ENCODE measurements around the gene CGB5. TPM values are rescaled to one million over a fixed set of nuclear protein-coding genes. Genes with fewer than 3 reads are reported as not detected.
"Not testable (repeated sequence)": the region's sequence is repeated elsewhere in the genome, so short reads cannot be mapped to it uniquely, and the experiment has no call there.

The CGB5 gene
- total RNA-seq, 2 experiments from 2014 or later, result not detected

DNA sequence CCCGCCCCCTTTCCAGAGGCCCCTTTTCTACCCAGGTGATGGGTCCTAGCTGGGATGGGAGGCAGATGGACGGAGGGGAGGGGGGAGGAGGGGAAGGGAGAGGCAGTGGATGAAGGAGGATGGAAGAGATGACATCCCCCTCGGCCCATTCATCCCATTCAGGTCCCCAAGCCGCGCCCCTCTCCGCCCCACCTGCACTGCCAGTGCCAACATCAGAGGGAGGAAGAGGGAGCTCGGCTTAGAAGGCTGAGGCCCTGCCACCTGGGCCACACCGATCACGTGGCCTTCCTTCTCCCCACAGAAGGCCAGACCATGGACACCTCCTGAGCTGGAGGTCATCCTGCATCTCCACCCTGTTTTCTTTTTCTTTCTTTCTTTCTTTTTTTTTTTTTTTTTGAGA lies 15.0 kb upstream of the CGB5 start:
- H3K36me3 Mint-ChIP-seq (ENCODE audit: low read depth); H3K27me3 Mint-ChIP-seq; POLR2A ChIA-PET; DNase-seq; H3K4me1 Mint-ChIP-seq; H3K27ac Mint-ChIP-seq; H3K9me3 Mint-ChIP-seq; H3K4me3 Mint-ChIP-seq: not testable (repeated sequence)
- CTCF ChIA-PET, result interaction anchor here (0.6 kb wide), 1 partner anchor 30 kb away, joined by 3 read pairs; no protein-coding TSS in a partner anchor

DNA sequence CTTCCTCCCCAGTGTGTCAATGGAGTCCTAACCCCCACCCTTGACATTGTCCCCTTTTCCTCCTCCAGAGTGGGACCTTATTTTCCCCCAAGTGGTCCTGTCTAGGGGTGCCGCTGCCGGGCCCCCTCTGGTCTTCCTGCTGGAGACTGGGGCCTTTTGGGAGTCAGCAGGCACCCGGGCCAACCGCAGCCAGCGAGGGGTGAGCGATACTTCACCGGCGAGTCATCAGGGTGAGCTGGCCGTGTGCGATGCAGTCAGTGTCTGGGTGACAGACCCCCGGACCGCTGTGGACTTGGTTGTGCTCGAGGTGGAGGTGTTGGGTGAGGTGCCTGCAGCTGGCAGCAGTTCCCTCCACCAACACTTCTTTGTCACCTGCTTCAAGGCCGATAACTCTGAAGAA lies 13.9 kb upstream of the CGB5 start:
- POLR2A ChIA-PET; H3K9me3 Mint-ChIP-seq; H3K36me3 Mint-ChIP-seq (ENCODE audit: low read depth); H3K27ac Mint-ChIP-seq; H3K4me3 Mint-ChIP-seq; DNase-seq; H3K27me3 Mint-ChIP-seq; CTCF ChIA-PET; H3K4me1 Mint-ChIP-seq: not testable (repeated sequence)

- H3K27ac Mint-ChIP-seq; H3K9me3 Mint-ChIP-seq; H3K36me3 Mint-ChIP-seq (ENCODE audit: low read depth); POLR2A ChIA-PET; H3K4me3 Mint-ChIP-seq; H3K27me3 Mint-ChIP-seq; H3K4me1 Mint-ChIP-seq; CTCF ChIA-PET; DNase-seq: not testable (repeated sequence)
These were observed 13.3 kb upstream of the CGB5 start for GRCh38 chr19:49030323-49030722.

GRCh38 chr19:49031642-49032301 lies 11.9 kb upstream of the CGB5 start, which contains the start of gene CGB2:
Gene CGB2, plus strand, starts transcription at chr19:49031890. Its CDS starts 206 bp downstream, at chr19:49032096.
- Mint-ChIP-seq H3K27ac (peak within 1 kb of the TSS; percentile 58), H3K4me3 (peak within 1 kb of the TSS; percentile 45)
- H3K36me3 Mint-ChIP-seq (ENCODE audit: low read depth); H3K9me3 Mint-ChIP-seq; H3K27me3 Mint-ChIP-seq; POLR2A ChIA-PET; H3K4me1 Mint-ChIP-seq: not testable (repeated sequence)
- DNase-seq, result peak; percentile 79
- CTCF ChIA-PET, result interaction anchor here (0.6 to 1.4 kb wide), 5 partner anchors 13 to 774 kb away, joined by 3 to 5 read pairs (median 4); partner anchors contain the start of genes GYS1 and RUVBL2

DNA sequence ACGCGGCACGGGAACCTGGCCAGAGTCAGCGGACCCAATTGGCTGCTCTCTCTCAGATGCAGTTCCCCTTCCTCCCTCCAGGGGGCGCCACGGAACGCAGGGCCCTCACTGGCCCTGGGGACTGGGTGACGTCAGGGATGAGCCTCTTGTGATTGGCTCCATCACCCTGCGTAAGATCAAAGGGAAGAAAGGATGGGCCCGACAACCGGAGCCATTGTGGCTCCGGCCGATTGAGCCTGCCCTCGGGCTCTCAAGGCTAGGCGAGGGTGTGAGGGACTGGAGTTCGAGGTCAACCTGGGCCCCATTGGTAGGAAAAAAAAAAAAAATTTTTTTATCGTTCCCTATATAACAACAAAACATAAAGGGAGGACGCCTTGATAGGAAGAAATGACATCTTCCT lies 6.8 kb upstream of the CGB5 start, which contains the start of gene CGB1:
TSS of gene CGB1 (minus strand) at position 81 of the 400 bp plus-strand sequence. CDS start 184 bp downstream, outside the sequence.
- H3K27ac Mint-ChIP-seq; H3K4me3 Mint-ChIP-seq; H3K36me3 Mint-ChIP-seq (ENCODE audit: low read depth); POLR2A ChIA-PET; H3K4me1 Mint-ChIP-seq; CTCF ChIA-PET; H3K27me3 Mint-ChIP-seq; H3K9me3 Mint-ChIP-seq: not testable (repeated sequence)
- DNase-seq, result peak; percentile 65

DNA sequence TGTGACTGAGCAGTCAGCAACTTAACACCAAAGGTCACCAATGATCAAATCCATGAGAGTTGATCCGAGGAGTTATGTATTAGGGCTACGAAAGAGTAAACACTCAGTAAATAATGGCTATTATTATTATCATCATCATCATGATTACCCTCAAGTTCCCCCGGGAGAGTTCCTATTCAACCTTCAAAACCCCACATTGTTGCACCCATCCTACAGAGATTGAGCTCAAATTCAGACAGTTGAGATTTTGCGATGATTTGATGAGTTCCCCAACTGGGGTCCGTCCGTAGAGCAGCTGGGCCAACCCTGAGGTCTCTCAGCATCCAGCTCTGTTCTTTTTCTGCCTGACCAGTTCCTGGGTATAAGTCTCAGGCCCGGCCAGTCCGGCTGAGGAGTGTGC lies 5.5 kb upstream of the CGB5 start:
- H3K27me3 Mint-ChIP-seq; POLR2A ChIA-PET; DNase-seq; H3K4me3 Mint-ChIP-seq; H3K4me1 Mint-ChIP-seq; H3K9me3 Mint-ChIP-seq; CTCF ChIA-PET; H3K27ac Mint-ChIP-seq; H3K36me3 Mint-ChIP-seq (ENCODE audit: low read depth): not testable (repeated sequence)

- peak overlapping the region; percentile 41 for H3K27ac Mint-ChIP-seq
- CTCF ChIA-PET; H3K27me3 Mint-ChIP-seq; DNase-seq; H3K36me3 Mint-ChIP-seq (ENCODE audit: low read depth); H3K9me3 Mint-ChIP-seq; POLR2A ChIA-PET; H3K4me3 Mint-ChIP-seq; H3K4me1 Mint-ChIP-seq: not testable (repeated sequence)
These were observed 4.9 kb upstream of the CGB5 start for GRCh38 chr19:49038557-49039276.

DNA sequence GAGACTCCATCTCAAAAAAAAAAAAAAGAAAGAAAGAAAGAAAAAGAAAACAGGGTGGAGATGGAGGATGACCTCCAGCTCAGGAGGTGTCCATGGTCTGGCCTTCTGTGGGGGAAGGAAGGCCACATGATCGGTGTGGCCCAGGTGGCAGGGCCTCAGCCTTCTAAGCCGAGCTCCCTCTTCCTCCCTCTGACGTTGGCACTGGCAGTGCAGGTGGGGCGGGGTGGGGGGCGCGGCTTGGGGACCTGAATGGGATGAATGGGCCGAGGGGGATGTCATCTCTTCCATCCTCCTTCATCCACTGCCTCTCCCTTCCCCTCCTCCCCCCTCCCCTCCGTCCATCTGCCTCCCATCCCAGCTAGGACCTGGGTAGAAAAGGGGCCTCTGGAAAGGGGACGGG lies 3.9 kb upstream of the CGB5 start:
- DNase-seq; POLR2A ChIA-PET; H3K27me3 Mint-ChIP-seq; H3K36me3 Mint-ChIP-seq (ENCODE audit: low read depth); H3K4me3 Mint-ChIP-seq; H3K9me3 Mint-ChIP-seq; CTCF ChIA-PET; H3K4me1 Mint-ChIP-seq; H3K27ac Mint-ChIP-seq: not testable (repeated sequence)

DNA sequence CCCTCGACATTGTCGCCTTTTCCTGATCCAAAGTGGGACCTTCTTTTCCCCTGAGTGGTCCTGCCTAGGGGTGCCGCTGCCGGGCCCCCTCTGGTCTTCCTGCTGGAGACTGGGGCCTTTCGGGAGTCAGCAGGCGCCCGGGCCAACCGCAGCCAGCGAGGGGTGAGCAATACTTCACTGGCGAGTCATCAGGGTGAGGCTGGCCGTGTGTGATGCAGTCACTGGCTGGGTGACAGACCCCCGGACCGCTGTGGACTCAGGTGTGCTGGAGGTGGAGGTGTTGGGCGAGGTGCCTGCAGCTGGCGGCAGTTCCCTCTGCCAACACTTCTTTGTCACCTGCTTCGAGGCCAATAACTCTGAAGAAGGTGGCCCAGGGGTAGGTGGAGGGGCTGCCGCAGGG lies 1.5 kb upstream of the CGB5 start:
- Mint-ChIP-seq H3K36me3 (ENCODE audit: low read depth) (no peaks in the 10 kb centered on the region), H3K27ac (no peak overlapping the region), H3K27me3 (no peaks in the 10 kb centered on the region), H3K4me1 (no peaks in the 10 kb centered on the region), H3K4me3 (no peak overlapping the region), H3K9me3 (no peaks in the 10 kb centered on the region)
- ChIA-PET CTCF (interaction anchor here (0.6 kb wide), 1 partner anchor 14 kb away, joined by 3 read pairs; no protein-coding TSS in a partner anchor), POLR2A (no interaction called here)
- no peak for DNase-seq

- DNase-seq; H3K4me1 Mint-ChIP-seq; H3K4me3 Mint-ChIP-seq; H3K27ac Mint-ChIP-seq; H3K36me3 Mint-ChIP-seq (ENCODE audit: low read depth); POLR2A ChIA-PET; H3K27me3 Mint-ChIP-seq; H3K9me3 Mint-ChIP-seq: not testable (repeated sequence)
- CTCF ChIA-PET, result interaction anchor here (0.6 kb wide), 1 partner anchor 13 kb away, joined by 3 read pairs; no protein-coding TSS in a partner anchor
These were observed 982 bp upstream of the CGB5 start for GRCh38 chr19:49042666-49043065.

DNA sequence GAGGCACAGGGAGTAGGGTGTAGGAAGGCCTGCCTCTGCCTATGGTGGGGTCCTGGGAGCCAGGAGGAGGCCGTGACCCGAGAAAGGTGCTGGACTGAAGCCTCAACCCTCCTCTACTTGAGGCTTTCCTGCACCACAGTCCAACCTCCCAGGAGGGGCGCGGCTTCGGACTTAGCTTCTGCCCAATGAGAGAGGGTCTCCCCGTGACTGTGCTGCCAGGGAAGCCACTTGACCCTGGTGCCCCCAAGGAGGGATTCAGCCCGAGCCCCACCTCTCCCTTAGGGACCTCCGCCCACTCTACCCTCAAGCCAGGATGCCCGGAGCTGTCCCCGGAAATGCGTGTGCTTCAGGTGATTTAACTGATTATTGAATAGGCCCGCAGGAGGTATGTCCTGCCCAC lies 5.4 kb downstream of the CGB5 start, which contains the start of gene CGB8:
TSS of gene CGB8 (minus strand) at position 101 of the 400 bp plus-strand sequence. CDS start 372 bp downstream, outside the sequence.
- not testable (repeated sequence) for H3K9me3 Mint-ChIP-seq

DNA sequence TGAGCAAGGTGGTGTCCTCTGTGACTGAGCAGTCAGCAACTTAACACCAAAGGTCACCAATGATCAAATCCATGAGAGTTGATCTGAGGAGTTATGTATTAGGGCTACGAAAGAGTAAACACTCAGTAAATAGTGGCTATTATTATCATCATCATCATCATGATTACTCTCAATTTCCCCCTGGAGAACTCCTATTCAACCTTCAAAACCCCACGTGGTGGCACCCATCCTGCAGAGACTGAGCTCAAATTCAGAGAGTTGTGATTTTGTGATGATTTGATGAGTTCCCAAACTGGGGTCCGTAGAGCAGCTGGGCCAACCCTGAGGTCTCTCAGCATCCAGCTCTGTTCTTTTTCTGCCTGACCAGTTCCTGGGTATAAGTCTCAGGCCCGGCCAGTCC lies 6.2 kb downstream of the CGB5 start:
- H3K4me3 Mint-ChIP-seq; H3K27me3 Mint-ChIP-seq; DNase-seq; H3K4me1 Mint-ChIP-seq; H3K9me3 Mint-ChIP-seq; H3K27ac Mint-ChIP-seq; POLR2A ChIA-PET; H3K36me3 Mint-ChIP-seq (ENCODE audit: low read depth): not testable (repeated sequence)
- CTCF ChIA-PET, result interaction anchor here (2.0 kb wide), 1 partner anchor 56 kb away, joined by 4 read pairs; the partner anchor contains the start of genes GYS1 and RUVBL2

More for the DNA sequence above, 5.4 kb downstream of the CGB5 start, which contains the start of gene CGB8:
- H3K36me3 Mint-ChIP-seq (ENCODE audit: low read depth); H3K4me1 Mint-ChIP-seq; H3K4me3 Mint-ChIP-seq; POLR2A ChIA-PET; DNase-seq; H3K27me3 Mint-ChIP-seq; H3K27ac Mint-ChIP-seq: not testable (repeated sequence)
- CTCF ChIA-PET, result interaction anchor here (2.0 kb wide), 1 partner anchor 55 kb away, joined by 4 read pairs; the partner anchor contains the start of genes GYS1 and RUVBL2

DNA sequence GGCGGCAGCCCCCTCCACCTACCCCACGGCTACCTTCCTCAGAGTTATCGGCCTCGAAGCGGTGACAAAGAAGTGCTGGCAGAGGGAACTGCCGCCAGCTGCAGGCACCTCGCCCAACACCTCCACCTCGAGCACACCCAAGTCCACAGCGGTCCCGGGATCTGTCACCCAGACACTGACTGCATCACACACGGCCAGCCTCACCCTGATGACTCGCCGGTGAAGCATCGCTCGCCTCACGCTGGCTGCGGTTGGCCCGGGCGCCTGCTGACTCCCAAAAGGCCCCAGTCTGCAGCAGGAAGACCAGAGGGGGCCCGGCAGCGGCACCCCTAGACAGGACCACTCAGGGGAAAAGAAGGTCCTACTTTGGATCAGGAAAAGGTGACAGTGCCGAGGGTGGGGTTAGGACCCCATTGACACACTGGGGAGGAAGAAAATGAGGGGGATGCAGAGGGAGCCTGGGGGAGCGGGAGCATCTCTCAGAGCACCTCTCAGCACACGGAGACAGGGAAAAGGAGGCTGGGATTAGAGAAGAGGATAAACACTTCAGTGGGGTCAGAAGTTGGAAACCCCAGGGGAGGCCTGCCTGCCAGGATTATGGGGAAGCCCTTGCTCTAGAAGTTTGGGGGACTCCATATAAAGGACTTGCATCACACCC lies 6.9 kb downstream of the CGB5 start:
- not testable (repeated sequence) for H3K4me1 Mint-ChIP-seq, H3K27me3 Mint-ChIP-seq

More for the DNA sequence above, 6.9 kb downstream of the CGB5 start:
- H3K36me3 Mint-ChIP-seq (ENCODE audit: low read depth); H3K4me3 Mint-ChIP-seq; POLR2A ChIA-PET; H3K9me3 Mint-ChIP-seq; DNase-seq; H3K27ac Mint-ChIP-seq: not testable (repeated sequence)
- CTCF ChIA-PET, result interaction anchor here (1.4 to 2.0 kb wide), 2 partner anchors 47 to 57 kb away, joined by 4 read pairs; partner anchors contain the start of genes GYS1 and RUVBL2

Measured in activated CD4-positive, alpha-beta T cell treated with anti-CD3 and anti-CD28 coated beads, Interleukin-2, amount 10 ng/mL, durations not matched to agents 7 days and 5 days (primary cell).